Measurements from ENCODE around the gene PLXNA2.

GRCh38 chr1:208101661-208102431 lies 142.3 kb downstream of the PLXNA2 start:
- TF ChIP-seq GATA3 (IDR thresholded peaks at IDR 0.05; ENCODE audit: low read depth, low read length) (no peak), GATA2 (IDR thresholded peaks at IDR 0.05; ENCODE audit: low read depth, low read length) (no peak)
